Measurements from ENCODE around the gene HIVEP1. TPM values are rescaled to one million over a fixed set of nuclear protein-coding genes. Genes with fewer than 3 reads are reported as not detected.
A peak's percentile ranks its signal among the peaks of the same experiment; 100 is the strongest.

HIVEP1 gene
- total and polyA plus RNA-seq, 2 of the 13 experiments (the other 11 are each of a cell fraction or from before 2014, with no cell fraction given), result 7.4 to 9.9 TPM

DNA sequence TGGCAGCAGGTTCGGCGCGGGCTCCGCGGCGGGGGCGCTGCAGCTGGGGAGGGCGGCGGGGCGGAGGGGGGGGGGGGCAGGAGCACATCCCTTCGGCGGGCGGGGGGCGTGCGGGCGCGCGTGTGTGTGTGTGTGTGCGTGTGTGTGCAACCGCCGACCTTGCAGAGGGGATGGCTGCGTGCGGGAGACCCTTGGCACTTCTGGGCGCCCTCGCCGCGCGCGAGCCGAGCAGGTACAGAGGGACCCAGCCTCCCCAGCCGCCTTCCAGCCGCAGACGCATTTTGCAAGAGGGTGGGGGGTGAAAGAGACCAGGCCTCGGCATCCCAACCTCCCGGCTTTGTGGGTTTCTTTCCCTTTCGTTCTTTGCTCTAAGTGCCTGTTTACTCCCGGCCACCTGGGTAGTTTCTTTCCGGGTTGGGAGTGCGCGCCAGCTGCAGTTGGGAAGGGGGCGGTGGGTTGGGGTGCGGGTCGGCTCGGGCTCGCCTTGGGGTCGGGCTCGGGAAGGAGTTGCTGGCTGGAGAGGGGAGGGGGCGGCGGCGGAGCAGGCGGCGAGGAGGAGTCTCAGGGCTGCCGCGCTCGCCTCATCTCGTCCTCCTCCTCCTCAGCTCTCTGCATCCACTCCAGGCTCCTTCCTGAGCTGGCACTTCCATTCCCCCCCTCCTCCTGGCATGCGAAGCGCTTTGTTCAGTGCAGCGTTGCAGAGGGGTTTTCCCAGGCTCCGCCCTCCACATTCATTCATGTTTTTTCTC lies 620 bp downstream of the HIVEP1 start (continued):
- TF ChIP-seq UBTF (CRISPR knock-in tag; IDR thresholded peaks at IDR 0.05) (peak; percentile 59), RXRB (CRISPR knock-in tag; IDR thresholded peaks at IDR 0.05; ENCODE audit: borderline replicate concordance) (no peak), ZSCAN9 (CRISPR knock-in tag; IDR thresholded peaks at IDR 0.05; ENCODE audit: borderline replicate concordance) (peak; percentile 33; the same call in 1 of the 2 replicates), PAX8 (CRISPR knock-in tag; IDR thresholded peaks at IDR 0.05; ENCODE audit: borderline replicate concordance) (0 out of 2 replicates have a peak, but pooled peaks have one; percentile 17), FOXK2 (IDR thresholded peaks at IDR 0.05) (no peak), SP5 (CRISPR knock-in tag; IDR thresholded peaks at IDR 0.05; ENCODE audit: borderline replicate concordance, low read depth) (peak; percentile 52; the same call in 1 of the 2 replicates), ZNF124 (CRISPR knock-in tag; IDR thresholded peaks at IDR 0.05) (no peak), RARA (CRISPR knock-in tag; IDR thresholded peaks at IDR 0.05) (no peak), ZKSCAN8 (CRISPR knock-in tag; IDR thresholded peaks at IDR 0.05; ENCODE audit: borderline replicate concordance) (no peak), TEAD3 (CRISPR knock-in tag; optimal IDR thresholded peaks at IDR 0.05; ENCODE audit: borderline replicate concordance) (peak; percentile 70), RXRA (CRISPR knock-in tag; IDR thresholded peaks at IDR 0.05) (no peak), SSRP1 (CRISPR knock-in tag; IDR thresholded peaks at IDR 0.05) (no peak), ARNT2 (CRISPR knock-in tag; IDR thresholded peaks at IDR 0.05; ENCODE audit: low read depth) (no peak), EP300 (IDR thresholded peaks at IDR 0.05; ENCODE audit: low read depth in 2 of 2, low read length in 2 of 2) (no peak), EP300 (CRISPR knock-in tag; IDR thresholded peaks at IDR 0.05; ENCODE audit: borderline replicate concordance) (no peak), MXD1 (CRISPR knock-in tag; IDR thresholded peaks at IDR 0.05) (peak; percentile 44; the same call in 1 of the 2 replicates), ZNF781 (CRISPR knock-in tag; IDR thresholded peaks at IDR 0.05; ENCODE audit: borderline replicate concordance, not compliant biosample characterization) (no peak), CEBPB (IDR thresholded peaks at IDR 0.05; ENCODE audit: borderline replicate concordance, low read depth, low read length) (no peak), KMT2B (CRISPR knock-in tag; IDR thresholded peaks at IDR 0.05) (peak; percentile 74; the same call in 1 of the 2 replicates), ZNF747 (CRISPR knock-in tag; IDR thresholded peaks at IDR 0.05; ENCODE audit: borderline replicate concordance) (no peak), SIN3B (IDR thresholded peaks at IDR 0.05; ENCODE audit: low read length) (no peak), GLI4 (CRISPR knock-in tag; IDR thresholded peaks at IDR 0.05; ENCODE audit: borderline replicate concordance) (no peak), ZNF432 (CRISPR knock-in tag; IDR thresholded peaks at IDR 0.05; ENCODE audit: borderline replicate concordance) (no peak), CBFB (CRISPR knock-in tag; IDR thresholded peaks at IDR 0.05) (0 out of 2 replicates have a peak, but pooled peaks have one; percentile 5)
- TF ChIP-seq, protein P1, sequence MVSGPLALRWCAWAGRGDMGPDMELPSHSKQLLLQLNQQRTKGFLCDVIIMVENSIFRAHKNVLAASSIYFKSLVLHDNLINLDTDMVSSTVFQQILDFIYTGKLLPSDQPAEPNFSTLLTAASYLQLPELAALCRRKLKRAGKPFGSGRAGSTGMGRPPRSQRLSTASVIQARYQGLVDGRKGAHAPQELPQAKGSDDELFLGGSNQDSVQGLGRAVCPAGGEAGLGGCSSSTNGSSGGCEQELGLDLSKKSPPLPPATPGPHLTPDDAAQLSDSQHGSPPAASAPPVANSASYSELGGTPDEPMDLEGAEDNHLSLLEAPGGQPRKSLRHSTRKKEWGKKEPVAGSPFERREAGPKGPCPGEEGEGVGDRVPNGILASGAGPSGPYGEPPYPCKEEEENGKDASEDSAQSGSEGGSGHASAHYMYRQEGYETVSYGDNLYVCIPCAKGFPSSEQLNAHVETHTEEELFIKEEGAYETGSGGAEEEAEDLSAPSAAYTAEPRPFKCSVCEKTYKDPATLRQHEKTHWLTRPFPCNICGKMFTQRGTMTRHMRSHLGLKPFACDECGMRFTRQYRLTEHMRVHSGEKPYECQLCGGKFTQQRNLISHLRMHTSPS (CRISPR knock-in tag; IDR thresholded peaks at IDR 0.05; ENCODE audit: low read depth), result no peak
- TF ChIP-seq, protein P2, sequence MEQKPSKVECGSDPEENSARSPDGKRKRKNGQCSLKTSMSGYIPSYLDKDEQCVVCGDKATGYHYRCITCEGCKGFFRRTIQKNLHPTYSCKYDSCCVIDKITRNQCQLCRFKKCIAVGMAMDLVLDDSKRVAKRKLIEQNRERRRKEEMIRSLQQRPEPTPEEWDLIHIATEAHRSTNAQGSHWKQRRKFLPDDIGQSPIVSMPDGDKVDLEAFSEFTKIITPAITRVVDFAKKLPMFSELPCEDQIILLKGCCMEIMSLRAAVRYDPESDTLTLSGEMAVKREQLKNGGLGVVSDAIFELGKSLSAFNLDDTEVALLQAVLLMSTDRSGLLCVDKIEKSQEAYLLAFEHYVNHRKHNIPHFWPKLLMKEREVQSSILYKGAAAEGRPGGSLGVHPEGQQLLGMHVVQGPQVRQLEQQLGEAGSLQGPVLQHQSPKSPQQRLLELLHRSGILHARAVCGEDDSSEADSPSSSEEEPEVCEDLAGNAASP (CRISPR knock-in tag; IDR thresholded peaks at IDR 0.05; ENCODE audit: borderline replicate concordance), result 0 out of 2 replicates have a peak, but pooled peaks have one; percentile 20

Data from HepG2 (cell line).